Stimulated activated CD8-positive, alpha-beta memory T cell treated with anti-CD3 and anti-CD28 coated beads, Interleukin-4, amount 100 ng/mL, for 4 hours (primary cell): ENCODE measurements around the gene URAD.

Source experiments
- DNase-seq, 2 donors: peaks; one replicate each; pipeline ENCODE4 v3.0.0-alpha.2; 2020; ENCODE audit warnings: low read depth in 2 of 2, low spot score in 1 of 2

The URAD gene

DNA sequence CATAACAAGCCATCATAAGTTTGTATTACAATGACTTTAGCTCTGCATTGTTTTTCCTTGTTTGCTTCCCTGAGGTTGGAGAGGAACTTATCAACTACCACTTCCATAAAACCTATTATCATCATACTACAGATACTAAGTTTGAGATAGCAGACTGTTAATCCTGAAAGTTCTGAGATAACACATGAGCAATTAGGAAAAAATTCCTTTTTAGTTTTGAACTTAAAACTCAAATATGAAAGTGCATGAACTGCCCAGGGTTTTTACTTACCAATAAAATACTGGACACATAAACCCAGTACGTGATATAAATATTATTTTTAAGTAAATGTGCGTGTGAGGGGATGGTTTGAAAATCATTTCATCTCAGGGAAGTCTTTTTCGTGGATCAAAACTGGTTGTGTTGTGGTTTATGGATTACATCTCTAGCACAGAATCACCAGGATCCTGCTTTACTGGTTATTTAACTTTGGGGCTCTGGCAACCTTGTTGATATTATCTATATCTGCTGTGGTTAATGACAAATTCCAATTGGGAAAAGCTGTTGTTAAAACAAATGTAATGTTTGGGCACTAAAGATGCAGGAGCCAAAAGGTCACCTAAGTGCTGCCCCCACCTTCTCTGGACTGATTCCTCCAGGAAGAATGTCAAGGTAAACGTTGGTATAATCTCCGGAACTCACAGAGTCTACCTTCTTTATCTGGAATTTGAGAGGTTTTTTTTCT lies 31.8 kb downstream of the URAD start:
- no peak for DNase-seq

DNA sequence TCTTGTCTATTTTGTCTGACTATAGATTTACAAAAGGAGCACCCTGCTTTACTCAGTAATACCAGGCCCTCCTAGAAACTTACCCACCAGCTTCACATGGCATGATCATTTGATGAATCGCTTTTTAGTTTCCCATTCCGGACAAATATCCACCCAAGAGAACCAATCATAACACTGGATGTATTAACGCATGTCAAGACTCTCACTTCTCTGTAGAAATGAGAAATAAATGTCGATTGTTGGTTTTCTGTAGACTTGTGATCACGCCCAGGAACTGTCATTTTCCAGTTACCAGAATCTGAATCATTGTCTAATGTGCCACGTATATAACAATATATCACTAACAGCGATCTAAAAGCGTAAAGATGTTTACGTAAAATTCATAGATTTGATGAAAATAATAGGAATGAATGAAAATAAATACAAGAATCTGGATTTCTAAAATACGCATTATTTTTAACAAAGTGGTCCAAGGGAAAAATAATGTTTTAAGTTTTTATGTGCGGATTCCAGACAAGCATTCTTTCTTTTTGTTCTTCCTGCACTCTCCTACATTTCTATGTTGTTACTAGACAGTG lies 33.4 kb downstream of the URAD start:
- DNase-seq: no peak

DNA sequence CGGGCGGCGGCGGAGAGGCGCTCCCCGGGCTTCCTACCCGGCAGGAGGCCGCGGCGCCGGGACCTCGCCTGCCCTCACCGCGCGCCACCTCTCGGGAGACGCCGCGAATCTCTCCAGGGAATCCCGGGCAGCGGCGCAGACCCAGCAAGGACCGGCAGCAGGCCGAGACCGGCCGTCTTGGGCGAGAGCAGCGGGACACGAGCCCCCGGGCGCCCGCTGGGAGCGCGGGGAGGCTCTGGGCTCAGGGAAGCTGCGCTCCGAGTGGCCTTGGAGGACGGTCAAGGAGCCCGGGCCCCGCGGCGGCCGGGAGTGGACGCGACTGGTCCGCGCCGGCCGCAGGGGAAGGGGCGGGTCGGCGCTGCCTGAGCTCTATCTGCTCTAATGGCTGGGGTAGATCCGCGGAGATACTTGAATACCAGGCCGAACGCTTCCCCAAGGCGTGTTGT lies 34.1 kb downstream of the URAD start:
- no peak for DNase-seq

DNA sequence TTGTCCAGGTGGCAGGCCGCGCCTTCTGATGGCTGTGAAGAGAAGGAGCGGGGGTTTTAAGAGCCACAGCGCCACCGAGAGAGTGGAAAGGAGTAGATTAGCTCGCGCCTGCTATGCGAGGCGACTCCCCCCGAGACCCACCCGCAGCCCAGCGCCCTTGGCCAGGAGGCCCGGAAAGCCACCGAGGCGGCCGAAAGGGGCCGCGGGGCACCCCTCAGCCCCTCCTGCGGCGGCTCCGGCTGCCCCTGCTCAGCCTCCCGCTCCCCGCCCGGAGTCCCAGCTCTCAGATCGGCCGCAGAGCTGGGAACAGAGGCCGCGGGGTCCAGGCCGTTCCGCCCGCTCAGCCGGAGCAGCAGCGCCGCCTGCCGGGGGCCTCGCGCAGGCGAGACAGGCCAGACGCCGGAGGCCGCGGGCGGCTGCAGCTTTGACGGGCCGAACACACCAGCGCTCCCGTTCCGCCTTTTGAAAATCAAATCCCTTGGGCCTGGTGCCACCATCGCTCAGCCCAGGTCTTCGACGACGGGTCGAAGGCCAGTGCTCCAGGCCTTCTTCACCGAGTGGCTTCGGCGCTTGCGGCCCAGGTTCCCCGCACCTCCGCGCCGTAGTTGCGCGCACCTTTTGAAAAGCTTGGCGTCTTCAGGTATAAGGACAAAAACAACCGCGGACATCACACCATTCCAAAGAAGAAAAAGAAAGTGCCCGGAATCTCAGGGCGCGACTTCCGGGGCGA lies 34.7 kb downstream of the URAD start:
- DNase-seq: peak in 1 of 2 donors; percentile 17

DNA sequence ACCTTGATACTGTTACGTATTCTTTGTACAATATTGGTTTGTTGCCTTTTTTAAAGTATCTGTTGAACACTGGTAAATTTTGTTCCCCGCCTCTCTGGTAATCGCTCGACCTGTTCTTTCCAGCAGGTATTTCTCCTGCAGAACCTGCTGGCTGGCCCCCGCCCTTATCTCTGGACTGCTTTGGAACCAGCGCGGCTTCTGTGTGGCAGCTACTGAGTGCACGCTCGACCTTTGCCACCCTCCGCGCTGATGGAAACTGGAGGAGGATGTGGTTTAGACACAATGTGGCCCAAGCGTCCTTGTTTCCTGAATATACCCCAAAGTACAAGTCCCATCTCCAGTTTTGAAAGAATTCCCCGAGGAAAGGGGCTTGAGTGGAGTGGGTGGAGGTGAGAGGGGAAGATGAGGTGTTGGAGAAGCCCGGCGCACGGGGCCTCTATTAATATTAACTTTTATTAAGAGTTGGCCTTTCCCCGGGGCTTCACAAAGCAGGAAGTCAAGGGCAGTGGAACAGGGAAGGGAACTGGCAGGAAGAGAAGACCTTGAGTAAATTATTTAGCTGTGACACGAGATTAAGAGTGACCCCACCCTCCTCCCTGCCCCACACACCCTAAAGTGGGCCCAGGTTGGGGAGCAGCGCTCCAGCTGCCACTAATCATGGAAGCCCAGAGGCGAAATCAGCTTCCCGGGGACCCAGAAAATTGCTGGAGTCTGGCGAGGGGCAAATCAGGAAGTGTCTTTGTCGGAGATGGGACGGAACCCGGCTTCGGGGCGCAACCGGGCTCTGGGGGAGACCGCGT lies 35.4 kb downstream of the URAD start:
- DNase-seq: no peak

DNA sequence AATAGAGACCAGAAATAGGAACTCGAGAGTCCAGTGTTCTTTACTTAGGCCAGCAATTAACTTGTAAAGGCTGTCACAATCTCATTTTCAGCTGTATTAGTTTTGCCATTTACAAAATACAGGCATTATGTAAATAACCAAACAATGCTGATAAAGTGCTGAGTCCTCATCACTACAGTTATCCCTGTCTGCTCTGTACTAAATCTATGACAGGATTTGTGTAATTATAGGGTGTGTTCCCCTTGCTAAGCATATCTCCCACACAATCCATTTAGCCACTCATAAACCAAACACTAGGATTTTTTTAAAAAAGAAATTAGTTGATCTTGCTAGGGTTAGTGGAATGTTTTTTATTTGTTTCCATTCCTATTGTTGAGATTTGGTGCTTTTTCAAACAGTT lies 45.5 kb downstream of the URAD start:
- DNase-seq: no peak

DNA sequence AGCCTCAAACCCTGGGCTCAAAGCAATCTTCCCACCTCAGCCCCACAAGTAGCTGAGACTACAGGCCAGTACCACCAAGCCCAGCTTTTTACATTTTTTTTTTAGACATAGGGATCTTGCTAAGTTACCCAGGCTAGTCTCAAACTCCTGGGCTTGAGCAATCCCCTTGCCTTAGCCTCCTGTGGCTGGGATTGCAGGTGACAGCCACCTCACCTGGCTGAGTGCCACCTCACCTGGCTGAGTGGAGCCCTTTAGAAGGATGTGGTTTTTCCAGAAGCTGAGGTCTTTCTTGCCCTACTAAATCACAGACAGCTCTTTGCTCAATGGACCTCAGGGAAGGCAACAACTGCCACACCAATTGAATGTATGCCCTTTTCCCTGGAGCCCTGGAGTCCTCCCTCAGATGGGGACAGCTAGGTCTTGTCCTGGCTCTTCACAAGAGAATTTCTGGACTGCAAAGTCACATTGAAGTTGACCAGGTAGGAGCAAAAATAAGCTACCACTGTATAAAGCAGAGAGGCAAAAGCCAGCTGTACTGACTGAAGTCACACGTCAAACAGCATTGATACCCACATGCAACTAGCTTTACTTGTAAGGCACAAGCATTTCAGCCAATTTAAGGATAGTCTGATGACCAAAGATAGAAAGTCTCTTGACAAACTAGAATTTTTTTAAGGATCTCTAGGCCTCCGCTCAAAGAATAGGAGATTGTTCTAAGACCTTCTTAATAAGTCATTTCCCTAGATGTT lies 54.7 kb downstream of the URAD start:
- no peak for DNase-seq

DNA sequence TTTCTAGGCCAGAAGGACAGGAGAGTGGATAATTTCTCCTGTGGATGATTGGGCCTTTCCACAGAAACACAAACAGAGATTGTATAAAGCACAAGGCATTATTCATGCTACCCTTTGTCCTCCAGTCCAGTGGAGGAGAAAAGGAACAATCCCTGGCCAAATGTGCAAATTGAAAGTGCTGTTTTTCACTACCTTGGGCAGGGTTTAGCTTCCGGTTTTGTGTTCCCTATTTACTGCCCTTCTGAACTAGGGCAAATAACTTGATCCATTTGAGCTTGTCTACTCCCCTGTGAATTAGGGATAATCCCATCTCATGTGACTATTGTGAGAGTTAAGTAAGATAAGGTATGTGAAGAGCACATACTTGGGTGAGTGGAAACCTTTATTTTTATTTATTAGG lies 55.4 kb downstream of the URAD start:
- DNase-seq: no peak

DNA sequence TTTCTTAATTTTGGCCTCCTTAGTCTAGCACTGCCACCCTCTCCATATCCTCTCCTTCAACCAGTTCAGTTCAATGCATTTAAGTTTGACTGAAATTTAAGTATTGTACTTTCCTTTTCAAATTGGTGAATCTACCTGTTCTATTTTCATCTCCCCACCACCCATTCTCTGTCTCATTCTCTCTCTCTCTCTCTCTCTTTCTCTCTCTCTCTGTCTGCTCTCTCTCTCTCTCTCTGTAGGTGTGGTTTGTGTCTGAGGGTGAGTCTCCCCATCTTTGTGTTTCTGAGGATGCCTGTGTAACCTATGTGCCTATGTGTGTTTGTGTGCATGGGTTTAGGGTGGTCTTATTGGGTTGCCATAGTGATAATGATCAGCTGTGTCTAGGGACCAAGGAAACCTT lies 58.6 kb downstream of the URAD start:
- no peak for DNase-seq

DNA sequence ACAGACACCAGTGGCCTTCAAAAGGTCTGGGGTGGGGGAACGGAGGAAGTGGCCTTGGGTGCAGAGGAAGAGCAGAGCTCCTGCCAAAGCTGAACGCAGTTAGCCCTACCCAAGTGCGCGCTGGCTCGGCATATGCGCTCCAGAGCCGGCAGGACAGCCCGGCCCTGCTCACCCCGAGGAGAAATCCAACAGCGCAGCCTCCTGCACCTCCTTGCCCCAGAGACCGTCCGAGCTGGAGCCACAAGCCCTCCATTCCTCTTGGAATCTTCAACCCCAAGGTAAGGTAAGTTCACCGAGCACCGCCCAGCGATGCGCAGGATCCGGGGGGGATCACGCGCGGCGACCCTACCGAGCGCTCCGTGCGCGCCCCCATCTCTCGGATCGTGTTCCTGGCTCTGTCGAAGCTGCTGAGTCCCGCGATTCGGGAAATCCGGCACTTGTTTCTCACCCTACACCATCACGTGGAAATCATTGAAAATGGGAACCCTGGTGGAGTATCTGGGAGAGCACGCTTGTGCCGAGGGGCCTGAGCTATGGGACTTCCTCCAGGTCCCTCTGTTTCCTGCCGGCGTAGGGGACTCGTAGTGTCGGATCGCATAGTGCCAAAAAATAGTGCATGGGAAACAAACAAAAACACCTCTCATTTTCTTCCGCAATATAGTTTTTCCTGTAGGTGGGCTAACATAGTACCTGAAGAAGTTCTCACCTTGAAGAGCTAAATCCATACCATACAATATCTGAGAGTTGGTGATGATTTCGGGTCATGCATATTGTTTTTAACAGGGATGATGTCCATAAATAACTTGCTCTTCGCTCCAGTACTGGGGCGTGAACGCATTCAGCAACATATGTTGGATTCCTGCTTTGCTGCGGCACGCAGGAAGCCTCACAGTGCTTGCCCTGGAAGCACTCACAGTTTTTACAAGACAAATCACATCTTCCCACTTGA lies 59.4 kb downstream of the URAD start:
- DNase-seq: no peak

DNA sequence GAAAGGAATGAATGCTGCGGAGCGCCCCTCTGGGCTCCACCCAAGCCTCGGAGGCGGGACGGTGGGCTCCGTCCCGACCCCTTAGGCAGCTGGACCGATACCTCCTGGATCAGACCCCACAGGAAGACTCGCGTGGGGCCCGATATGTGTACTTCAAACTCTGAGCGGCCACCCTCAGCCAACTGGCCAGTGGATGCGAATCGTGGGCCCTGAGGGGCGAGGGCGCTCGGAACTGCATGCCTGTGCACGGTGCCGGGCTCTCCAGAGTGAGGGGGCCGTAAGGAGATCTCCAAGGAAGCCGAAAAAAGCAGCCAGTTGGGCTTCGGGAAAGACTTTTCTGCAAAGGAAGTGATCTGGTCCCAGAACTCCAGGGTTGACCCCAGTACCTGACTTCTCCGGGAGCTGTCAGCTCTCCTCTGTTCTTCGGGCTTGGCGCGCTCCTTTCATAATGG lies 60.1 kb downstream of the URAD start:
- DNase-seq: no peak
